Neuronal stem cell (in vitro differentiated cells): ENCODE data around the gene TSSK6.

Source experiments
- DNase-seq: peaks from one replicate; pipeline ENCODE4 v3.0.0-alpha.2; 2013; ENCODE audit warnings: low spot score
- H2AFZ ChIP-seq: one replicate; pipeline ENCODE4 v1.6.1; 2013; ENCODE audit warnings: mild to moderate bottlenecking, low read length, inconsistent platforms
- H2AK5ac ChIP-seq: 2 replicates; pipeline ENCODE4 v1.6.1; 2013; ENCODE audit warnings: low read depth, mild to moderate bottlenecking, inconsistent platforms, low read length, moderate library complexity, mixed read lengths
- H2BK120ac ChIP-seq: 2 replicates; pipeline ENCODE4 v1.6.1; 2013; ENCODE audit warnings: low read depth, mild to moderate bottlenecking, inconsistent platforms, low read length, moderate library complexity, mixed read lengths
- H2BK12ac ChIP-seq: one replicate; pipeline ENCODE4 v1.6.1; 2013; ENCODE audit warnings: low read length, inconsistent platforms
- H2BK15ac ChIP-seq: 2 replicates; pipeline ENCODE4 v1.6.1; 2013; ENCODE audit warnings: mild to moderate bottlenecking, low read length, inconsistent platforms, mixed read lengths
- H2BK5ac ChIP-seq: one replicate; pipeline ENCODE4 v1.6.1; 2013; ENCODE audit warnings: inconsistent platforms, mild to moderate bottlenecking, low read length, moderate library complexity
- H3K14ac ChIP-seq: one replicate; pipeline ENCODE4 v1.6.1; 2013; ENCODE audit warnings: low read length, inconsistent platforms
- H3K18ac ChIP-seq: 2 replicates; pipeline ENCODE4 v1.6.1; 2013; ENCODE audit warnings: low read length, inconsistent platforms
- H3K23ac ChIP-seq: 2 replicates; pipeline ENCODE4 v1.6.1; 2013; ENCODE audit warnings: low read depth, mild to moderate bottlenecking, mixed read lengths, low read length, inconsistent platforms; ENCODE audit not compliant: poor library complexity
- H3K27ac ChIP-seq: replicated peaks from 3 replicates; pipeline ENCODE4 v1.5.1; 2013; ENCODE audit warnings: low read length, inconsistent platforms
- H3K27me3 ChIP-seq, 3 experiments: 2 replicates each; pipeline ENCODE4 v1.6.1; 2013; ENCODE audit warnings: low read length in 3 of 3, mild to moderate bottlenecking in 2 of 3, inconsistent platforms in 1 of 3, low read depth in 1 of 3, mixed read lengths in 1 of 3, moderate library complexity in 1 of 3; ENCODE audit not compliant: control insufficient read depth in 3 of 3, insufficient read depth in 3 of 3
- H3K36me3 ChIP-seq, 2 donors: replicated peaks in 1 of 2; 2 replicates each; pipeline ENCODE4 v1.6.1; 2013; ENCODE audit warnings: low read length in 2 of 2; ENCODE audit not compliant: control insufficient read depth in 2 of 2, insufficient read depth in 2 of 2
- H3K4ac ChIP-seq: 2 replicates; pipeline ENCODE4 v1.6.1; 2013; ENCODE audit warnings: inconsistent platforms, mild to moderate bottlenecking, low read length, moderate library complexity
- H3K4me1 ChIP-seq, 2 donors: 1 replicate in 1 of 2; 2 replicates in 1 of 2; pipeline ENCODE4 v1.6.1; 2013; ENCODE audit warnings: low read length in 2 of 2, low read depth in 1 of 2; ENCODE audit not compliant: control insufficient read depth in 2 of 2, insufficient read depth in 1 of 2
- H3K4me2 ChIP-seq: one replicate; pipeline ENCODE4 v1.6.1; 2013; ENCODE audit warnings: mild to moderate bottlenecking, low read length, inconsistent platforms; ENCODE audit not compliant: insufficient read depth, poor library complexity, severe bottlenecking
- H3K4me3 ChIP-seq, 2 donors: 2 replicates each; pipeline ENCODE4 v1.5.1; 2013; ENCODE audit warnings: low read length in 2 of 2, mild to moderate bottlenecking in 2 of 2, inconsistent platforms in 1 of 2, moderate library complexity in 1 of 2
- H3K79me1 ChIP-seq: one replicate; pipeline ENCODE4 v1.6.1; 2013; ENCODE audit warnings: low read depth, mild to moderate bottlenecking, inconsistent platforms, low read length, moderate library complexity
- H3K9ac ChIP-seq: one replicate; pipeline ENCODE4 v1.6.1; 2013; ENCODE audit warnings: mild to moderate bottlenecking, low read depth, low read length, inconsistent platforms; ENCODE audit not compliant: poor library complexity
- H3K9me3 ChIP-seq, 2 donors: replicated peaks in 1 of 2; 2 replicates each; pipeline versions ENCODE3 to v1.6.1; 2013; ENCODE audit warnings: low read length in 2 of 2, mild to moderate bottlenecking in 2 of 2, inconsistent platforms in 1 of 2, low read depth in 1 of 2, mixed read lengths in 1 of 2, moderate library complexity in 1 of 2; ENCODE audit not compliant: control insufficient read depth in 2 of 2, insufficient read depth in 1 of 2
- H4K8ac ChIP-seq: one replicate; pipeline ENCODE4 v1.6.1; 2013; ENCODE audit warnings: low read depth, mild to moderate bottlenecking, inconsistent platforms, low read length, moderate library complexity
- H4K91ac ChIP-seq: one replicate; pipeline ENCODE4 v1.6.1; 2013; ENCODE audit warnings: low read length, low read depth, mild to moderate bottlenecking, inconsistent platforms; ENCODE audit not compliant: poor library complexity
- WGBS, 2 donors: extraction: QIAGEN DNeasy Blood & Tissue Kit; methylation state at CpG; one replicate each; pipeline ENCODE4 v1.1.7; 2013; ENCODE audit warnings: missing lambda C conversion rate in 2 of 2, mixed read lengths in 1 of 2; ENCODE audit not compliant: insufficient read length in 2 of 2, insufficient replicate concordance in 1 of 2; ENCODE audit errors: extremely low coverage in 2 of 2; 5-methylcytosine and 5-hydroxymethylcytosine counted together

The TSSK6 gene

GRCh38 chr19:19488875-19489690, 26.3 kb downstream of the TSSK6 start:
- H2AFZ ChIP-seq = peak overlapping the region; percentile 6
- H3K9ac ChIP-seq = peak overlapping the region; percentile 50
- H2BK5ac ChIP-seq = no peak overlapping the region
- no peak overlapping the region for H2BK12ac ChIP-seq
- no peak overlapping the region for H2BK15ac ChIP-seq
- peaks cover 28 to 35% of the 10 kb centered on the region in 2 donors for H3K4me1 ChIP-seq
- no peak overlapping the region for H2BK120ac ChIP-seq
- no peak overlapping the region for H4K8ac ChIP-seq
- H3K4me2 ChIP-seq = no peak overlapping the region
- no peak overlapping the region for H4K91ac ChIP-seq
- H3K36me3 ChIP-seq = peaks cover 22 to 57% of the 10 kb centered on the region in 2 donors
- H3K27me3 ChIP-seq = no peaks in the 10 kb centered on the region
- no peak overlapping the region for H3K14ac ChIP-seq
- H3K79me1 ChIP-seq = peaks cover 28% of the 10 kb centered on the region
- H3K27ac ChIP-seq = peak overlapping the region; percentile 64
- H3K18ac ChIP-seq = peak overlapping the region; percentile 73
- H3K4me3 ChIP-seq = no peak overlapping the region
- no peak overlapping the region for H2AK5ac ChIP-seq
- H3K9me3 ChIP-seq = no peaks in the 10 kb centered on the region
- no CpG with 5 or more reads among the region's 14 CpGs for WGBS, 2 donors
- peak overlapping the region; percentile 20 for H3K4ac ChIP-seq
- peak; percentile 66 for DNase-seq
- peak overlapping the region; percentile 59 for H3K23ac ChIP-seq

DNA sequence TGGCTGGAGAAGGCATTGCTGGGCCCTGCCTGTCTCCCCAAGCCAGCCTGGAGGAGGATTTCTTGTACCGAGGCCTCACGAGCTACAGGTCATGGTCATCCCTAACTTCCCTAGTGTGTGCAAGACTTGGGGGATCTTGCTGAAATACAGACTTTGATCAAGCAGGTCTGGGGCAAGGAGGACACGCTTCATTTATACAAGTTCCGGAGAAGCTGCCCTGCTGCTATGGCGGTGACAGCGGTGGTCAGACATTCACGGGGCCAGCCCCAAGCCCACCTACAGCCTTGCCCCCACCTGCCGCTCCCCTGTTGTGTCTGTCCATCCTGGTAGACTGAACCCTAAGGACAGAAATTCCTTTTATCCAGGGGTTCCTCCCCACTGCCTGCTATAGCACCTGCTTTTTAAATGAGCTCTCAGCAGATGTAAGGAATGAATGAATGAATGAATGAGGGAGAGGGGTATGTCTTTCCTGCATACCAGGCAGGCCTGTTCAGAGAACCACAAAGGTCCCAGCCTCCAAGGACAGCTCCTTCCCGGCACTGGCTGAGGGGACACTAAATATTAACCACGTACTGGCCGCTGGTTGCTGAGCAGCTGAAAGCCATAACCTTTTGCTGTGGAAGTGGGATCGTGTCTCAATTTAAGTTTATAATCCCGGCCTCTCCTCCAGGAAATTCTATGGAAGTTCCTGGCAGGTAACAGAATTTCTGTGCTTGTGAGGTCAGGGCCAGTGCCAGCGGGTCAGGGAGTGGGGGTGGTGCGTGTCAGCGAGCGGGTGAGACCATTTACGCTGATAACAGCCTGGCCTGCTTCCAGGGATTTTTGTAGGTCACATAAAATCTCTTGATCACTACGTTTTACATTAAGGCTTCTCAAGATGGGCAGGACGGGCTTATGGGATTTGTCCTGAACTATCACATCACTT, 27.1 kb downstream of the TSSK6 start:
- Histone ChIP-seq H4K8ac (no peak overlapping the region), H2BK120ac (peak overlapping the region; percentile 33), H3K9me3 (no peaks in the 10 kb centered on the region), H2AK5ac (no peak overlapping the region), H4K91ac (no peak overlapping the region), H2AFZ (no peak overlapping the region), H3K14ac (no peak overlapping the region), H2BK15ac (no peak overlapping the region), H3K79me1 (peaks cover 29% of the 10 kb centered on the region), H3K9ac (peak overlapping the region; percentile 78), H3K36me3 (peaks cover 18 to 56% of the 10 kb centered on the region in 2 donors), H3K4me2 (no peak overlapping the region), H3K4ac (no peak overlapping the region), H2BK5ac (no peak overlapping the region), H3K4me3 (no peak overlapping the region), H3K27me3 (no peaks in the 10 kb centered on the region), H3K27ac (peak overlapping the region; percentile 44), H3K18ac (no peak overlapping the region), H2BK12ac (no peak overlapping the region), H3K23ac (peak overlapping the region; percentile 43), H3K4me1 (peaks cover 28 to 35% of the 10 kb centered on the region in 2 donors)
- WGBS, 2 donors = no CpG with 5 or more reads among the region's 20 CpGs
- DNase-seq = no peak

- Histone ChIP-seq H3K9ac (peak overlapping the region; percentile 78), H3K79me1 (peaks cover 30% of the 10 kb centered on the region), H3K23ac (peak overlapping the region; percentile 43), H3K4ac (no peak overlapping the region), H3K4me2 (no peak overlapping the region), H3K9me3 (no peaks in the 10 kb centered on the region), H3K4me3 (no peak overlapping the region), H3K4me1 (peaks cover 36 to 39% of the 10 kb centered on the region in 2 donors), H3K18ac (peak overlapping the region; percentile 39), H2BK15ac (no peak overlapping the region), H3K27ac (peak overlapping the region; percentile 15), H3K27me3 (no peaks in the 10 kb centered on the region), H2AK5ac (no peak overlapping the region), H2BK120ac (peak overlapping the region; percentile 33), H4K91ac (no peak overlapping the region), H2AFZ (no peak overlapping the region), H3K14ac (no peak overlapping the region), H4K8ac (no peak overlapping the region), H2BK12ac (no peak overlapping the region), H3K36me3 (peaks cover 21 to 57% of the 10 kb centered on the region in 2 donors), H2BK5ac (no peak overlapping the region)
- no peak for DNase-seq
- no CpG with 5 or more reads among the region's 9 CpGs for WGBS, 2 donors
These were observed 28.0 kb downstream of the TSSK6 start for GRCh38 chr19:19487077-19487949.
